Smooth muscle cell (in vitro differentiated cells): Measurements from ENCODE around the gene HEXIM2. TPM values are rescaled to one million over a fixed set of nuclear protein-coding genes. Genes with fewer than 3 reads are reported as not detected.
A peak's percentile ranks its signal among the peaks of the same experiment; 100 is the strongest.

Experiments
- DNase-seq: peaks from one replicate; lab custom pipeline; 2025; ENCODE audit not compliant: unreplicated experiment; lab: John Stamatoyannopoulos, UW
- H2AFZ ChIP-seq: fragments of 200-600 bp; sonication (generic); 2 replicates; pipeline ENCODE4 v1.6.0; 2016; ENCODE audit warnings: antibody characterized with exemption, low read depth, mild to moderate bottlenecking
- H3F3A ChIP-seq: fragments of 200-600 bp; sonication (generic); 2 replicates; pipeline ENCODE4 v1.6.0; 2017; ENCODE audit warnings: antibody characterized with exemption, low read depth
- H3K27ac ChIP-seq: fragments of 200-600 bp; sonication (generic); 2 replicates; pipeline ENCODE4 v1.5.1; 2016; ENCODE audit warnings: low read depth, mild to moderate bottlenecking
- H3K27me3 ChIP-seq: fragments of 200-600 bp; sonication (generic); 2 replicates; pipeline ENCODE4 v1.6.1; 2016; ENCODE audit warnings: low read depth, mild to moderate bottlenecking
- H3K36me3 ChIP-seq: fragments of 200-600 bp; sonication (generic); 2 replicates; pipeline ENCODE4 v1.5.1; 2016; ENCODE audit warnings: low read depth
- H3K4me1 ChIP-seq: fragments of 200-600 bp; sonication (generic); 2 replicates; pipeline ENCODE4 v1.5.1; 2016; ENCODE audit warnings: low read depth
- H3K4me2 ChIP-seq: fragments of 200-600 bp; sonication (generic); 2 replicates; pipeline ENCODE4 v1.6.0; 2016; ENCODE audit warnings: mild to moderate bottlenecking
- H3K4me3 ChIP-seq: fragments of 200-600 bp; sonication (generic); 2 replicates; pipeline ENCODE4 v1.5.1; 2016; ENCODE audit warnings: mild to moderate bottlenecking
- H3K79me2 ChIP-seq: fragments of 200-600 bp; sonication (generic); 2 replicates; pipeline ENCODE4 v1.6.0; 2016; ENCODE audit warnings: low read depth, mild to moderate bottlenecking
- H3K9ac ChIP-seq: fragments of 200-600 bp; sonication (generic); 2 replicates; pipeline ENCODE4 v1.6.0; 2016; ENCODE audit warnings: low read depth
- H3K9me3 ChIP-seq: fragments of 200-600 bp; sonication (generic); replicated peaks from 2 replicates; pipeline ENCODE4 v1.5.1; 2016; ENCODE audit warnings: low read depth
- H4K20me1 ChIP-seq: fragments of 200-600 bp; sonication (generic); 2 replicates; pipeline ENCODE4 v1.6.0; 2016; ENCODE audit warnings: low read depth
- WGBS: methylation state at CpG from one replicate; pipeline ENCODE4 v1.1.7; 2016; ENCODE audit warnings: low lambda C conversion rate; 5-methylcytosine and 5-hydroxymethylcytosine counted together
- polyA plus RNA-seq: library from polyadenylated mRNA; unstranded; fragments of >200 nt; fragmentation: Nextera tagmentation; extraction: Ambion mirVana; gene quantifications from 2 replicates; pipeline ENCODE4 v1.2.1, GENCODE V29; 2016
- total RNA-seq: library from RNA; depleted of rRNA; stranded (reverse); fragments of >200 nt; gene quantifications from 2 replicates; pipeline ENCODE4 v1.2.3, GENCODE V29; 2014
- TF ChIP-seq, protein P1 (sequence below): fragments of 200-600 bp; sonication (generic); IDR thresholded peaks from 2 replicates; pipeline ENCODE4 v1.5.1; 2017; ENCODE audit warnings: borderline replicate concordance, mild to moderate bottlenecking, antibody characterized with exemption; ENCODE audit not compliant: insufficient read depth, poor library complexity, severe bottlenecking

Gene HEXIM2
- total and polyA plus RNA-seq, 2 experiments from 2014 or later, result 3.4 to 6.8 TPM

DNA sequence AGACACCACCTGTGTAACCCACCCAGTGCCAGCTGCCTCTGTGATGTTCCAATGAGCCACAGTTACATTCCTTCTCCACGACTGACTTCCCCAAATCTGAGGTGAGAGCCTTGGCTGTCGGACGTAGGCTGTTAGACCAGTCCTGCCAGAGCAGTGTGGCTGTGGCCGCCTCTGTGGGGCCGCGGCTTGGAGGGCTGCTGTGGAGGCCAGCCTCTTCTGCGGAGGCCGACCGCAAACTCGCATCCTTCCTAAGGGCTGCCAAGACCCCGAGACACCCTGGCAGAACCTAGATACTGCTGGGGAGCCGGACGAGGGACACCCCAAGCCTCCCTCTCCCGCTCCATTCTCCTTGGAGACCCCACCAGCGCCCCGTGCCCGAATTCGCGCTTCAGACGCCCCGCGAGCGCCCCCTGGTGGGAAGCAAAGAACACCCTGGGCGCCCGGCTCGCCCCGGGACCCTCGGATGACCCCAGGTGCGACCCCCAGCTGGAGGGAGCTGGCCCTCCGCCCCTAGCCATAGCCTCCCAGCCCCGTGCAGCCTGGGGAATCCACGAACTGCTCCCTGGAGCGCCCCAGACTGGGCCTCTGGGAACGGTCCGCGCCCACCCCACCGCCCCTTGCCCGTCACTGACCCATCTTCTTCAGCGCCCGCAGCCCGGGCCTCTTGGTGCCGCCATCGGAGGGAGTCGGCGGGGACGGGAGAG, 29.9 kb upstream of the HEXIM2 start:
- peak; percentile 63 for DNase-seq
- Histone ChIP-seq H3K4me1 (peaks cover 24% of the 10 kb centered on the region), H3K27ac (peak overlapping the region; percentile 66)

DNA sequence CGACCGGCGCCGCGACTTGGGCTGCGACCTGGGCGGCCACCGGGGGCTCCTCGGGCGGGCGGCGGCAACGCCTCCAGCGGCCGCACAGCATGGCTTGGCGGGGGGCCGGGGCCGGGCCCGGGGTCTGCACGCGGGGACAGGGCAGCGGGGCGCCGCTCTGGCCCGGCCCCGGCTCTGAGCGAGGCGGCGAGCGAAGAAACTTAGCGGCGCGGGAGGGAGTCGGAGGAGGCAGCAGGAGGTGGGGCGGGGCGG, 29.4 kb upstream of the HEXIM2 start, which contains the start of gene PLCD3:
Gene PLCD3, minus strand, starts transcription at position 196 of the 252 bp plus-strand sequence. Its CDS starts 105 bp downstream, at position 91.
- peak within 1 kb of the TSS; percentile 87 for H3K27ac ChIP-seq
- H4K20me1 ChIP-seq, result no peaks in the 10 kb centered on the region
- no peaks in the 10 kb centered on the region for H3K27me3 ChIP-seq
- H3F3A ChIP-seq, result peaks cover 19% of the 10 kb centered on the region
- TF ChIP-seq, protein P1, sequence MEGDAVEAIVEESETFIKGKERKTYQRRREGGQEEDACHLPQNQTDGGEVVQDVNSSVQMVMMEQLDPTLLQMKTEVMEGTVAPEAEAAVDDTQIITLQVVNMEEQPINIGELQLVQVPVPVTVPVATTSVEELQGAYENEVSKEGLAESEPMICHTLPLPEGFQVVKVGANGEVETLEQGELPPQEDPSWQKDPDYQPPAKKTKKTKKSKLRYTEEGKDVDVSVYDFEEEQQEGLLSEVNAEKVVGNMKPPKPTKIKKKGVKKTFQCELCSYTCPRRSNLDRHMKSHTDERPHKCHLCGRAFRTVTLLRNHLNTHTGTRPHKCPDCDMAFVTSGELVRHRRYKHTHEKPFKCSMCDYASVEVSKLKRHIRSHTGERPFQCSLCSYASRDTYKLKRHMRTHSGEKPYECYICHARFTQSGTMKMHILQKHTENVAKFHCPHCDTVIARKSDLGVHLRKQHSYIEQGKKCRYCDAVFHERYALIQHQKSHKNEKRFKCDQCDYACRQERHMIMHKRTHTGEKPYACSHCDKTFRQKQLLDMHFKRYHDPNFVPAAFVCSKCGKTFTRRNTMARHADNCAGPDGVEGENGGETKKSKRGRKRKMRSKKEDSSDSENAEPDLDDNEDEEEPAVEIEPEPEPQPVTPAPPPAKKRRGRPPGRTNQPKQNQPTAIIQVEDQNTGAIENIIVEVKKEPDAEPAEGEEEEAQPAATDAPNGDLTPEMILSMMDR, result no peak
- 0% methylated on average over 13 of the region's 36 CpGs for WGBS
- DNase-seq, result no peak
- peak within 1 kb of the TSS; percentile 94 for H3K4me3 ChIP-seq
- peaks cover 24% of the 10 kb centered on the region for H3K4me1 ChIP-seq
- H3K36me3 ChIP-seq, result no peaks in the 10 kb centered on the region
- peak within 1 kb of the TSS; percentile 85 for H3K9ac ChIP-seq
- peak within 1 kb of the TSS; percentile 74 for H2AFZ ChIP-seq
- H3K9me3 ChIP-seq, result no peaks in the 10 kb centered on the region
- peaks cover 29% of the 10 kb centered on the region for H3K79me2 ChIP-seq
- H3K4me2 ChIP-seq, result peak within 1 kb of the TSS; percentile 95

More for the DNA sequence above, 29.9 kb upstream of the HEXIM2 start:
- Histone ChIP-seq H3F3A (peaks cover 19% of the 10 kb centered on the region), H3K4me3 (peak overlapping the region; percentile 94), H4K20me1 (no peaks in the 10 kb centered on the region), H2AFZ (no peak overlapping the region), H3K9me3 (no peaks in the 10 kb centered on the region), H3K4me2 (peak overlapping the region; percentile 95), H3K79me2 (peaks cover 34% of the 10 kb centered on the region), H3K9ac (peak overlapping the region; percentile 85), H3K27me3 (no peaks in the 10 kb centered on the region), H3K36me3 (no peaks in the 10 kb centered on the region)
- 22% methylated on average over 29 of the region's 46 CpGs for WGBS
- TF ChIP-seq, protein P1, result peak; percentile 99

DNA sequence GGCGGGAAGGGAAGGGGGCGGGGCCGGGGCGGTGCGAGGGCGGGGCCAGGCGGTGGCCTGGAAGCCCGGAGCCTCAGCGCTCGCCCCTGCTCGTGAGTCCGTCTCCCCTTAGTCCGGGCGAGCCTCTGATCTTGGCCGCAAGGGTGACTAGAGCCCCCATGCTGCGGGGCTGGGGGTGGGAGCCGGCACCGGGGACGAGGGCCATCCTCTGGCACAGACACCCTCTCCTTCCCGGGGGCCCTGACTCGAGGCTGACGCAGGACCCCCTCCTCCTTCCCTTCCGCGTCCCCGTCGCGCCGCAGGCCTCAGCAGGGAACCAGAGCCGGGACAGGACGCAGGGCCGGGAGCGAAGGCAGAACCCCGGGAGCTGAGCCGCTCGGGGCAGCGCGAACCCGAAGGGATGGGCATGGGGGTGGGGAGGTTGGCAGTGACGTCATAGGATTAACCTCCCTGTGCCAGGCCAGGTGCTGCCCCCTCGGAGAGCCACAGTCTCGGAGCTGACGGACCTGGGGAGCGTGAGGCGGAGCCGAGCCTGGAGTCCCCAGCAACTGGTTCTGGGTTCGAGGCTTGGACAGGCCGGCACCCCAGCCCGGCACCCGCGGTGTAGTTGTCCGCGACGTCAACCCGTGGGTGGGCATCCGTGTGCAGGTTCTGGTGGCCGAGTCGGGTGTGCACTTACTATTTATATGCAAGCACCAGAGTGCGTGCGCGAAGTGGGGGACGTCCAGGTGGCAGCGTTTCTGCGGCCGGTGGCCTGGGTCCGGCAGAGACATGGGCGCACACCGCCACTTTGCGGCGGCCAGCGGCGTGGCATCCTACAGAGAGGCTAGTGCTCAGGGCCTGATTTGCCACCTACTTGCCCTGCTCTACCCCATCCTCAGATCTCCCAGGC, 28.9 kb upstream of the HEXIM2 start:
- H3K36me3 ChIP-seq, result no peaks in the 10 kb centered on the region
- peak overlapping the region; percentile 94 for H3K4me3 ChIP-seq
- peak; percentile 76 for DNase-seq
- WGBS, result 2% methylated on average over 54 of the region's 71 CpGs
- peaks cover 23% of the 10 kb centered on the region for H3K4me1 ChIP-seq
- peak overlapping the region; percentile 74 for H2AFZ ChIP-seq
- no peaks in the 10 kb centered on the region for H3K9me3 ChIP-seq
- H4K20me1 ChIP-seq, result no peaks in the 10 kb centered on the region
- H3K4me2 ChIP-seq, result peak overlapping the region; percentile 95
- TF ChIP-seq, protein P1, result peak; percentile 65
- peaks cover 27% of the 10 kb centered on the region for H3K79me2 ChIP-seq
- peaks cover 19% of the 10 kb centered on the region for H3F3A ChIP-seq
- H3K27ac ChIP-seq, result peak overlapping the region; percentile 87
- peak overlapping the region; percentile 82 for H3K9ac ChIP-seq
- no peaks in the 10 kb centered on the region for H3K27me3 ChIP-seq
